Brain microvascular endothelial cell (primary cell): ENCODE results near the gene C3.

Experiments used
- DNase-seq: peaks from one replicate; pipeline ENCODE4 v3.0.0-alpha.2; 2020
- H3K27ac ChIP-seq: fragments of 250-450 bp; sonication (Bioruptor Pico); 2 replicates; pipeline ENCODE4 v1.5.1; 2020; ENCODE audit warnings: mild to moderate bottlenecking, moderate library complexity
- H3K27me3 ChIP-seq: fragments of 250-450 bp; sonication (Bioruptor Pico); replicated peaks from 2 replicates; pipeline ENCODE4 v1.5.1; 2020; ENCODE audit warnings: mild to moderate bottlenecking
- H3K36me3 ChIP-seq: fragments of 250-450 bp; sonication (Bioruptor Pico); replicated peaks from 2 replicates; pipeline ENCODE4 v1.5.1; 2020; ENCODE audit warnings: mild to moderate bottlenecking
- H3K4me3 ChIP-seq: 2 replicates; pipeline ENCODE4 v1.5.1; 2011; ENCODE audit warnings: low read depth, mild to moderate bottlenecking, control low read depth, low read length, moderate library complexity
- CTCF ChIP-seq: IDR thresholded peaks from 2 replicates; pipeline ENCODE4 v1.5.1; 2011; ENCODE audit warnings: low read depth, mild to moderate bottlenecking, moderate library complexity, low read length, control low read depth, inconsistent platforms; ENCODE audit errors: missing control alignments
- in situ Hi-C: cut with HindIII; loops from 2 replicates; pipeline ENCODE4 v1.10.0; 2017; ENCODE audit warnings: low sequenced_read_pairs, low pct_ligation_motif_present

Gene C3

GRCh38 chr19:6754653-6755463 lies 34.4 kb upstream of the C3 start:
- in situ Hi-C loops: no loop called here
- Histone ChIP-seq H3K27me3 (no peaks in the 10 kb centered on the region), H3K4me3 (no peak overlapping the region), H3K36me3 (peaks cover 17% of the 10 kb centered on the region), H3K27ac (no peak overlapping the region)
- TF ChIP-seq CTCF: no peak
- DNase-seq: no peak

GRCh38 chr19:6754136-6754535 lies 33.7 kb upstream of the C3 start:
- H3K4me3 ChIP-seq: no peak overlapping the region
- H3K36me3 ChIP-seq: peaks cover 22% of the 10 kb centered on the region
- no peak overlapping the region for H3K27ac ChIP-seq
- DNase-seq: no peak
- in situ Hi-C loops: no loop called here
- TF ChIP-seq CTCF: no peak
- no peaks in the 10 kb centered on the region for H3K27me3 ChIP-seq

DNA sequence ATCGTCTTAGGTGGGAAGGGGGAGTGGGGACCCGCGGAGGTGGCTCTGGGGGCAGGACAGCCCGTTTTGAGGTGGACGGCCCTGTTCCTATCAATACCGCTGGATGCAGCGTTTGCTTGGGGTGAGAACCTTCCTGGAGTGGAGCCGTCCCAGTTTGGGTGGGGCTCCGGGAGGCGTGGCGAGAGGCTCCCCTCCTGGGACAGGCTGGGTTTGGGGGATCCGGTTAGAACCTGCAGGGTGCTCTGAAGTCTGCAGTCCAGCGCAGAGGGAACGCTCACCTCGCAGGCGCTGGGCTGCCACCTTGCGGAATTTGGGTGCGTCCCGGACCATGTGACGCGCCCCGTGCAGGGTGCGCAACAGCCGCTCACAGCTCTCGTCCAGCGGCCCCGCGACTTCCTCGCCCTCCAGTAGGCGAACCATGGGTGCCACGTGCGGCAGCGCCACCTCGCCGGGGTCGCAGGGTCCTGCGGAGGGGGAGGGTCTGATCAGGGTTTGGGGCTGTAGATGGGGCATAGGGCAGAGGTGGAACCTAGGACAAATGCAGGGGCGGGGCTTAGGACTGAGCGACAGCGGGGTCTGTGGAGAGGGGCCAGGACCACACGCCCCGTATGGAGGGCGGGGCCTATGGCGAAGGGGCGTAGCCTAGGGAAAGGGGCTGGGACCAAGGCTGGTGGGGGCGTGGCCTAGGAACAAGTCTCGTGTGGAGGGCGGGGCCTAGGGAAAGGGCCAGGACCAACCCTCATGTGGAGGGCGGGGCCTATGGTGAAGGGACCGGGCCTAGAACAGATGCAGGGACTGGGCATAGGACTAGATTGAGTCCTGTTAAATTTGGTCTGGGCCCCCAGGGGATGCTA lies 33.0 kb upstream of the C3 start:
- TF ChIP-seq CTCF: peak; percentile 55
- DNase-seq: peak; percentile 44
- Histone ChIP-seq H3K4me3 (peak overlapping the region; percentile 42), H3K36me3 (peaks cover 27% of the 10 kb centered on the region), H3K27me3 (no peaks in the 10 kb centered on the region), H3K27ac (no peak overlapping the region)
- in situ Hi-C loops: no loop called here

DNA sequence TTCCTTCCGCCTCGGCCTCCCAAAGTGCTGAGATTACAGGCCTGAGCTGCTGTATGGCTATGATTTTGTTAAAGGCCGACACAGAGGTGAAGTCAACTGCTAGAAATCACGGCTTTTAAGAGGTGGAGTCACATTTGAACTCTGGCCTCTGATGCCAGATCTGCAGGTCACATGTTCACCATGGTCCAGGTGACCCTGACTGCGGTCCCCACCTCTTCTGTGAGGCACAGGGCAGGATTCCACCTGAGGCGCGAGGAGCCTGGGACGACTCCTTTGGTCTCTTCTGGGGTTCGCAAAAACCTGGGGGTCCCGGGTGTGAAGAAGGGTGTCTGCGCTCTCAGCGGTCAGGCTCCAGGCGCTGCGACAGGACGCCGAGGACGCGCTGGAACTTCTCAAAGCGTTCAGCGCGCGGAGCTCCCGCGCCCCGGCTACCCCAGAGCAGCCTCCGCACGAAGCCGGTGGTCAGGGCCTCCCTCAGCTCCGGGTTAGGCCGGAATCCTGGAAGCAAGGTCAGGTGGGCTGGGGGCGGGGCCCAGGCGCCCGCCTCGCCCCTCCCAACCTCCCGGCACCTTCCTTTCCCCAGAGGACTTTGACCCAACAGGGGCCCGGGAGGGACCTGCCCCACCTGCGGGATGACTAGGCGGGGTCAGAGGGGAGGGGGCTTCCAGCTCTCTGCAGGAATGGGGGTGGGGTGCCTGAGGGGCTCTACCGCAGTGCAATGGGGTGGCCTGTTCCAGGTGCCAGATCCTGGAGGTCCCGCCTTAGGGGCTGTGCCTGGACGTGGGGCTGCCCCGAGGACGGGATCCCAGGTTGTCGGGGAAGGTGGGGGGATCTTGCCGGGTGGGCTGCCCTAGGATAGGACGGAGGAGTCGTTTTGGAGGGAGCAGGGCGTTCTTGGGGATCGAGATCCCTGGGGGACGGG lies 32.1 kb upstream of the C3 start:
- Histone ChIP-seq H3K27me3 (no peaks in the 10 kb centered on the region), H3K36me3 (peaks cover 34% of the 10 kb centered on the region), H3K4me3 (peak overlapping the region; percentile 42), H3K27ac (no peak overlapping the region)
- in situ Hi-C loops: no loop called here
- TF ChIP-seq CTCF: no peak
- no peak for DNase-seq

GRCh38 chr19:6751189-6751588 lies 30.7 kb upstream of the C3 start:
- in situ Hi-C loops: no loop called here
- Histone ChIP-seq H3K27me3 (no peaks in the 10 kb centered on the region), H3K4me3 (no peak overlapping the region), H3K36me3 (peaks cover 45% of the 10 kb centered on the region), H3K27ac (no peak overlapping the region)
- no peak for TF ChIP-seq CTCF
- DNase-seq: no peak
